Caco-2 (cell line): Measurements from ENCODE around the gene SLC4A11. TPM values are rescaled to one million over a fixed set of nuclear protein-coding genes. Genes with fewer than 3 reads are reported as not detected.
"Not testable (repeated sequence)": the region's sequence is repeated elsewhere in the genome, so short reads cannot be mapped to it uniquely, and the experiment has no call there.

ENCODE experiments used
- BruUV-seq: library from RNA; stranded (reverse); fragments of 400-500 nt; replicated peaks from 2 replicates; lab custom pipeline; 2021; lab: Mats Ljungman, UMichigan
- CTCF ChIA-PET: fragments of 300-600 bp; sonication (Branson Sonifier 250); formaldehyde crosslinking; loops from one replicate; lab custom pipeline; 2022; ENCODE audit warnings: antibody characterized with exemption; lab: Charles Lee
- POLR2A ChIA-PET: fragments of 300-600 bp; sonication (Branson Sonifier 250); formaldehyde crosslinking; loops from one replicate; lab custom pipeline; 2022; ENCODE audit warnings: antibody characterized with exemption; lab: Charles Lee
- DNase-seq, 2 experiments: peaks; one replicate each; pipeline versions ENCODE4 v3.0.0 to v3.0.0-alpha.2; 2020 to 2022
- H3K27me3 ChIP-seq: replicated peaks from 2 replicates; pipeline ENCODE4 v1.6.0; 2011; ENCODE audit warnings: low read length; ENCODE audit not compliant: control insufficient read depth, insufficient read depth
- H3K36me3 ChIP-seq: 2 replicates; pipeline ENCODE4 v1.5.1; 2011; ENCODE audit warnings: low read length; ENCODE audit not compliant: control insufficient read depth, insufficient read depth
- H3K4me1 ChIP-seq: fragments of 250-450 bp; sonication (Bioruptor Pico); 2 replicates; pipeline ENCODE4 v1.5.1; 2020; ENCODE audit warnings: mild to moderate bottlenecking
- H3K4me3 ChIP-seq: 2 replicates; pipeline ENCODE4 v1.5.1; 2011; ENCODE audit warnings: low read depth, mild to moderate bottlenecking, control low read depth, low read length
- H3K9me3 ChIP-seq: fragments of 250-450 bp; sonication (Bioruptor Pico); 2 replicates; pipeline ENCODE4 v1.5.1; 2020; ENCODE audit warnings: mild to moderate bottlenecking, moderate library complexity
- H3K27ac Mint-ChIP-seq: one replicate; pipeline ENCODE4 v1.8.0; 2022; ENCODE audit warnings: mixed read lengths; ENCODE audit not compliant: unreplicated experiment
- H3K27me3 Mint-ChIP-seq: one replicate; pipeline ENCODE4 v1.8.0; 2022; ENCODE audit warnings: mixed read lengths; ENCODE audit not compliant: insufficient read depth, unreplicated experiment
- H3K36me3 Mint-ChIP-seq: one replicate; pipeline ENCODE4 v1.8.0; 2022; ENCODE audit warnings: mild to moderate bottlenecking, mixed read lengths; ENCODE audit not compliant: insufficient read depth, unreplicated experiment
- H3K4me1 Mint-ChIP-seq: one replicate; pipeline ENCODE4 v1.8.0; 2022; ENCODE audit warnings: low read depth, mixed read lengths; ENCODE audit not compliant: unreplicated experiment
- H3K4me3 Mint-ChIP-seq: one replicate; pipeline ENCODE4 v1.8.0; 2022; ENCODE audit warnings: mild to moderate bottlenecking, moderate library complexity, mixed read lengths; ENCODE audit not compliant: unreplicated experiment
- H3K9me3 Mint-ChIP-seq: one replicate; pipeline ENCODE4 v1.8.0; 2022; ENCODE audit warnings: mixed read lengths; ENCODE audit not compliant: unreplicated experiment
- intact Hi-C: fragments of 100-400 bp; cut with micrococcal nuclease; formaldehyde crosslinking; loops from one replicate; pipeline ENCODE4 v1.10.0; 2022; ENCODE audit not compliant: unreplicated experiment
- total RNA-seq: library from RNA; stranded (reverse); gene quantifications from 2 replicates; pipeline ENCODE4 v1.2.3, GENCODE V29; 2022
- TF ChIP-seq, protein P1 (sequence below), 2 experiments: fragments of 200-600 bp in 1 of 2; IDR thresholded peaks; 1 replicate in 1 of 2; 2 replicates in 1 of 2; pipeline versions ENCODE4 v1.5.1 to v1.8.0; 2011 to 2022; ENCODE audit warnings: antibody characterized with exemption in 1 of 2, control low read depth in 1 of 2, inconsistent platforms in 1 of 2, low read depth in 1 of 2, low read length in 1 of 2, mild to moderate bottlenecking in 1 of 2, moderate library complexity in 1 of 2; ENCODE audit not compliant: insufficient read depth in 1 of 2, severe bottlenecking in 1 of 2, unreplicated experiment in 1 of 2

Gene SLC4A11
- total RNA-seq, 1 experiment from 2014 or later, result 9.5 TPM

DNA sequence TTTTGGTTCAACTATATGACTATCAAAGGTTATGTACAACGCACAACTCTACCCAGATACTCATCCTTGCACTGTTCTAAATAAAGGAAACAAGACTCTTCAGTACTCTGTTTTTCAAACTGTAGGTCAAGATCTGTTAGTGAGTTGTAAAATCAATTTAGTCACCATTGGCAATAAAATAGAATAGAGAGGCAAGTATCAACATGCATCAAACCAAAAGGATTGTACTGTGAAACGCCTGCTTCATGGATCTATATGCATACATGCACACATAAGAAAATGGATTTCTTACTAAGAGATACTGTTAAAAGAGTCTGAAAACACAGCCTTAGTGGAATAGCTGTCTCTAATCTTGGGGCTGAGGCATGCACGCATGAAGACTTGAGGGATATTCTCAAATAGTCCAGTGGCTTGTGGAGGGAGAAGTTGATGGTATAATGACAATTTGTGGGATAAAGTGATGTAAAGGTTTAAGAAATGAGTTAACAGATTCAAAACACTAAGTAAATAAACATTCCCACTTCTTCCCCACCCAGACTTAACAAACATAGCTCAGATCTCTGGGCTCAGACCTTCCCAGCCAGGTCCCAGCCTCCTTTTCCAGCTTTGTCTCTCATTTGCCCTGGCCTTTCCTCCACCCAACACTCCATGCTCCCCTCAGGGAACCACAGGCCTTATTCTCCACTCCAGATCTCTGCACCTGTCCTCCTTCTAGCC is 54.9 kb downstream of the SLC4A11 start:
- TF ChIP-seq, protein P1, sequence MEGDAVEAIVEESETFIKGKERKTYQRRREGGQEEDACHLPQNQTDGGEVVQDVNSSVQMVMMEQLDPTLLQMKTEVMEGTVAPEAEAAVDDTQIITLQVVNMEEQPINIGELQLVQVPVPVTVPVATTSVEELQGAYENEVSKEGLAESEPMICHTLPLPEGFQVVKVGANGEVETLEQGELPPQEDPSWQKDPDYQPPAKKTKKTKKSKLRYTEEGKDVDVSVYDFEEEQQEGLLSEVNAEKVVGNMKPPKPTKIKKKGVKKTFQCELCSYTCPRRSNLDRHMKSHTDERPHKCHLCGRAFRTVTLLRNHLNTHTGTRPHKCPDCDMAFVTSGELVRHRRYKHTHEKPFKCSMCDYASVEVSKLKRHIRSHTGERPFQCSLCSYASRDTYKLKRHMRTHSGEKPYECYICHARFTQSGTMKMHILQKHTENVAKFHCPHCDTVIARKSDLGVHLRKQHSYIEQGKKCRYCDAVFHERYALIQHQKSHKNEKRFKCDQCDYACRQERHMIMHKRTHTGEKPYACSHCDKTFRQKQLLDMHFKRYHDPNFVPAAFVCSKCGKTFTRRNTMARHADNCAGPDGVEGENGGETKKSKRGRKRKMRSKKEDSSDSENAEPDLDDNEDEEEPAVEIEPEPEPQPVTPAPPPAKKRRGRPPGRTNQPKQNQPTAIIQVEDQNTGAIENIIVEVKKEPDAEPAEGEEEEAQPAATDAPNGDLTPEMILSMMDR (IDR thresholded peaks at IDR 0.05; ENCODE audit: insufficient read depth in 1 of 2, low read depth in 1 of 2, low read length in 1 of 2, severe bottlenecking in 1 of 2, unreplicated experiment in 1 of 2), result no peak
- TSS peak; percentile 2 for BruUV-seq
- H3K27me3 ChIP-seq, result no peaks in the 10 kb centered on the region
- ChIA-PET CTCF (no interaction called here), POLR2A (no interaction called here)
- H3K9me3 Mint-ChIP-seq, result no peaks in the 10 kb centered on the region
- peaks cover 6% of the 10 kb centered on the region for H3K36me3 Mint-ChIP-seq
- H3K36me3 ChIP-seq, result no peaks in the 10 kb centered on the region
- H3K9me3 ChIP-seq, result no peaks in the 10 kb centered on the region
- DNase-seq, result no peak
- no peak overlapping the region for H3K27ac Mint-ChIP-seq
- no peak overlapping the region for H3K4me3 ChIP-seq
- H3K4me1 Mint-ChIP-seq, result no peaks in the 10 kb centered on the region
- H3K27me3 Mint-ChIP-seq, result no peaks in the 10 kb centered on the region
- intact Hi-C loops, result no loop called here
- no peaks in the 10 kb centered on the region for H3K4me1 ChIP-seq
- H3K4me3 Mint-ChIP-seq, result no peak overlapping the region

DNA sequence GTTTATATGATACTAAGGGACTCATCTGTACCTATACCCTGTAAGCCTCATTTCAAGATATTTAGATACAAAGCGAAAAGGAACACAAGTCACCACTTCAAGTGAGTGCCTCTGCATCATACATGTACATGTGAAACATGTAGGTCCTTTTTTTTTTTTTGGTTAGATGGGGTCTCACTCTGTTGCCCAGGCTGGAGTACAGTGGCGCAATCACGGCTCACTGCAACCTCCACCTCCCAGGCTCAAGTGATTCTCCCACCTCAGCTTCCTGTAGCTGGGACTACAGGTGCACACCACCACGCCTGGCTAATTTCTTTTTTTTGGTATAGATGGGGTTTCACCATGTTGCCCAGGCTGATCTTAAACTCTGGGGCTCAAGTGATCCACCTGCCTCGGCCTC is 56.6 kb downstream of the SLC4A11 start:
- H3K9me3 ChIP-seq, H3K27me3 Mint-ChIP-seq, H3K27ac Mint-ChIP-seq, CTCF ChIA-PET, DNase-seq, H3K27me3 ChIP-seq, BruUV-seq, intact Hi-C loops, H3K9me3 Mint-ChIP-seq, H3K4me1 ChIP-seq, H3K4me1 Mint-ChIP-seq, H3K4me3 Mint-ChIP-seq, H3K36me3 Mint-ChIP-seq, POLR2A ChIA-PET, H3K36me3 ChIP-seq, H3K4me3 ChIP-seq: not testable (repeated sequence)

DNA sequence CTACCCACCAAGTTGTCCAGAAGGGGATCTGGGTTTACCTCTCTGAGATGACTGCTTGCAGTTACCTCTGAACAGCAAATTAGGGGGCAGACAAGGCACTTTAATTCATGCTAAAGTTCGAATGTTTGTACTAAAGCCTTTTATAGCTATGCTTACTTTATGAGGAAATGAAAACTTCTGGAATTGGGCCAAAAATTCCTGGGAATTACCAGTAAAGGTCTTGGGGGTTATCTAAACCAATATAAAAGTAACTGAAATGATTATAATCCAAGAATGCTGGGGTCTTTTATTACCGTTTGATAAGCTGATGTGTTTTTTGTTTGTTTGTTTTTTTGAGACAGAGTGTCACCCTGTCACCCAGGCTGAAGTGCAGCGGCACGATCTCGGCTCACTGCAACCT is 57.7 kb downstream of the SLC4A11 start:
- no peaks in the 10 kb centered on the region for H3K36me3 Mint-ChIP-seq
- no peak for DNase-seq
- H3K4me1 ChIP-seq, result no peaks in the 10 kb centered on the region
- no peaks in the 10 kb centered on the region for H3K27me3 ChIP-seq
- no peak overlapping the region for H3K4me3 Mint-ChIP-seq
- H3K27ac Mint-ChIP-seq, result no peak overlapping the region
- no peaks in the 10 kb centered on the region for H3K9me3 Mint-ChIP-seq
- no peak overlapping the region for H3K4me3 ChIP-seq
- TF ChIP-seq, protein P1 (IDR thresholded peaks at IDR 0.05; ENCODE audit: insufficient read depth in 1 of 2, low read depth in 1 of 2, low read length in 1 of 2, severe bottlenecking in 1 of 2, unreplicated experiment in 1 of 2), result no peak
- ChIA-PET CTCF (interaction anchor here (0.6 kb wide), 1 partner anchor 166 kb away, joined by 3 read pairs; no protein-coding TSS in a partner anchor), POLR2A (no interaction called here)
- no peaks in the 10 kb centered on the region; the same call in 1 of the 2 replicates for H3K36me3 ChIP-seq
- H3K4me1 Mint-ChIP-seq, result no peaks in the 10 kb centered on the region
- H3K9me3 ChIP-seq, result no peaks in the 10 kb centered on the region
- no peaks in the 10 kb centered on the region for H3K27me3 Mint-ChIP-seq
- BruUV-seq, result no TSS peak
- intact Hi-C loops, result no loop called here
